HG03039 (cell line): Measurements from ENCODE around the gene JPT2.
"Not testable (repeated sequence)": the region's sequence is repeated elsewhere in the genome, so short reads cannot be mapped to it uniquely, and the experiment has no call there.

ENCODE experiments used
- ATAC-seq: cut with Tn5 transposase; IDR thresholded peaks from one replicate; pipeline ENCODE4 v1.9.1; 2021; ENCODE audit warnings: mild to moderate bottlenecking, moderate library complexity; ENCODE audit not compliant: unreplicated experiment

JPT2 gene

DNA sequence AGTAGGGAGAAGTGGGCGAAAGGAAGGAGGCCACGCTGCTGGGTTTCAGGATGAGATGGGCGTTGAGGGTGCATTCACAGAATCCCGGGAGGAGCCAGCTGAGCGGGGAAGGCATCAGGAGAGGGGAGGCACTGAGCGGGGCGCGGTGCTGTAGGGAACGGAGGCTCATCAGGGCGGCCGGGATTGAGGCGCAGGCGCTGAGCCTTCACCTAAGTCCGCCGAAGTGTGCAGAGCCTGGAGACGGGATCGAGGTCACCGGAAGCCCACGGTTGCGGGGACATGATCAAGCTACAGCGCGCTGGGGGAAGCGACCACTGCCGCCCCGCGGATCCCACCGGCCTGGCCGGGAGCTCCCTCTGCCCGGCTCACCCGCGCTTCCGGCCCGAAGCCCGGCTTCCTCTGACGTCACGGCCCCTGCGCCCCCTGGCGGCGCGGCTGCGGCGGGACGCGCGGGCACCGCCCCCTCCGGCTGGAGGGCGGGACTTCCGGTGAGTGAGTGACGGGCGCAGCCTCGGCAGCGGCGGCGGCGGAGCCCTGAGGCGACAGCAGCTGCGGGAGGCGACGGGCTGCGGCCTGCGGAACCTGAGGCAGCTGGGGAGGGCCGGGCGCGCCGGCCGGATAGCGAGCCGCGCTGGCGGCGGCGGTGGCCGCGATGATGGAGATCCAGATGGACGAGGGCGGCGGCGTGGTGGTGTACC is 27.8 kb downstream of the JPT2 start, which contains the start of gene MAPK8IP3:
TSS of gene MAPK8IP3 (plus strand) at position 508 of the 698 bp plus-strand sequence. CDS start at position 653, 145 bp downstream.
- peak; percentile 77 for ATAC-seq

- peak; percentile 24 for ATAC-seq
These were observed 28.5 kb downstream of the JPT2 start for GRCh38 chr16:1706386-1707192.

- no peak for ATAC-seq
These were observed 29.2 kb downstream of the JPT2 start for GRCh38 chr16:1707193-1707790.

- no peak for ATAC-seq
These were observed 30.1 kb downstream of the JPT2 start for GRCh38 chr16:1708083-1708767.

DNA sequence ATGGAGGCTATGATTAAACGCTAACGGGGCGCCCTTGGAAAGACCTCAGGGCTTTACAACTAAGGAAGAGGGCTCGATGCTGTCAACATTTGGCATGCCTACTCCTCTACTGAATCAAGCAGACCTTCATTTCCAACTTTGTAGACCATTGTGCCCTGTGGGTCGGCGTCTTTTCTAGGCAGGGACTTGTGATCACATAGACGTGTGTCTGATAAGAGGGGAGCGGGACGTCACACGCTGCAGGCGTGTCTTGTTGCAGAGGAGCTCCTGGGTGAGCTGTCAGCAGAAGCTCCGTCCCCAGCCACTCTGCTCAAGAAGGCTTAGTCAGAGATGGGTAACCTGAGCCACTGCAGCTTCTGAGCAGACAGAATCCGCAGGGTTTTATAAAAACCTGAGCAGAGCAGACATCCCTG is 30.7 kb downstream of the JPT2 start:
- ATAC-seq = no peak

GRCh38 chr16:1709356-1709755 is 31.3 kb downstream of the JPT2 start:
- ATAC-seq = no peak

GRCh38 chr16:1710811-1711507 is 32.9 kb downstream of the JPT2 start:
- ATAC-seq = no peak

- no peak for ATAC-seq
These were observed 34.7 kb downstream of the JPT2 start for GRCh38 chr16:1712791-1713261.

- no peak for ATAC-seq
These were observed 35.3 kb downstream of the JPT2 start for GRCh38 chr16:1713331-1713730.

- no peak for ATAC-seq
These were observed 35.9 kb downstream of the JPT2 start for GRCh38 chr16:1713933-1714332.

- ATAC-seq = no peak
These were observed 37.1 kb downstream of the JPT2 start for GRCh38 chr16:1715220-1715619.

DNA sequence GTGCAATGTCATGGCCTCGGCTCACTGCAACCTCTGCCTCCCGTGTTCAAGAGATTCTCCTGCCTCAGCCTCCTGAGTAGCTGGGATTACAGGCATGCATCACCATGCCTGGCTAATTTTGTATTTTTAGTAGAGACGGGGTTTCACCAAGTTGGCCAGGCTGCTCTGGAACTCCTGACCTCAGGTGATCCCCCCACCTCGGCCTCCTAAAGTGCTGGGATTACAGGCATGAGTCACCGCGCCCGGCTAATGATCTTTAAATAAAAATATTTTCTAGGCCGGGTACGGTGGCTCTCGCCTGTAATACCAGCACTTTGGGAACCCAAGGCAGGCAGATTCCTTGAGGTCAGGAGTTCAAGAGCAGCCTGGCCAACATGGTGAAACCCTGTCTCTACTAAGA is 40.2 kb downstream of the JPT2 start:
- not testable (repeated sequence) for ATAC-seq

GRCh38 chr16:1719559-1720229 is 41.6 kb downstream of the JPT2 start:
- not testable (repeated sequence) for ATAC-seq

DNA sequence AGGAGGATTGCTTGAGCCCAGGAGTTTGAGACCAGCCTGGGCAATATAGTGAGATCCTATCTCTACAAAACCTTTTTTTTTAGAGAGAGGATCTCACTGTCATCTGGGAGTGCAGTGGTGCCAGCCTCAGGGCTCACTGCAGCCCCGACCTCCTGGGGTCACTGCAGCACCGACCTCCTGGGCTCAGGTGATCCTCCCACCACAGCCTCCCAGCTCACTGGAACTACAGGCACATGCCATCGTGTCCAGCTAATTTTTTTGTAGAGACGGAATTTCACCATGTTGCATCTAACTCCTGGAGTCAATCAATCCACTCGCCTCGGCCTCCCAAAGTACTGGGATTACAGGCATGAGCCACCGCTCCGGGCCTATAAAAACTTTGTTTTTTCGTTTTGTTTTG is 43.3 kb downstream of the JPT2 start:
- ATAC-seq = no peak

DNA sequence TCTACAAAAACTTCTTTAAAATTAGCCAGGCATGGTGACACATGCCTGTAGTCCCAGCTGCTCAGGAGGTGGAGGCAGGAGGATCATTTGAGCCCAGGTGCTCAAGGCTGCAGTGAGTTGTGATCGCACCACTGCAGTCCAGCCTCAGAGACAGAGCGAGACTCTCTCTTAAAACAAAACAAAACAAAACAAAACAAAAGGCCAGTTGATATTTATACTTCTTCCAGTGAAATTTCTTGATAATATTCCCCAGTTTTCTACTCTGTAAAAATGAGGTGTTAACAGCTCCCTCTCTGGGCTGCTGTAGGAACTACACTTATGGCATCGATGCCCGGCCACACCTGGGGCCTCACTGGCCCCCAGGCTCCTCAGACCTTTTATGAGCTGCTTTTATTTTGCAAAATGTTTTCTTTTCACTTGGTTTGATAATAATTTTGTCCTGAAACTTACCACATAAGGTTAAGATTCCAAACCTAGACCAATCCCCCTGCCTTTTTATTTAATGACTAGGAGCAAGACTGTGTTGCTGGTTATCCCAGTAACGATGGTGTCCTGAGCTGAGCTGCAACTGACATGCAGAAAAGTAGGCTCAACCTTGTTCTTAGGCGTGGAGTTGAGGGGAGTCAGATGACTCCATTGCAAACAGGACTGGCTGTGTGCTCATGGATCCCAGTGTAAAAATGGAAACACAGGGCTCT is 45.5 kb downstream of the JPT2 start:
- no peak for ATAC-seq

GRCh38 chr16:1724491-1724890 is 46.4 kb downstream of the JPT2 start:
- no peak for ATAC-seq

DNA sequence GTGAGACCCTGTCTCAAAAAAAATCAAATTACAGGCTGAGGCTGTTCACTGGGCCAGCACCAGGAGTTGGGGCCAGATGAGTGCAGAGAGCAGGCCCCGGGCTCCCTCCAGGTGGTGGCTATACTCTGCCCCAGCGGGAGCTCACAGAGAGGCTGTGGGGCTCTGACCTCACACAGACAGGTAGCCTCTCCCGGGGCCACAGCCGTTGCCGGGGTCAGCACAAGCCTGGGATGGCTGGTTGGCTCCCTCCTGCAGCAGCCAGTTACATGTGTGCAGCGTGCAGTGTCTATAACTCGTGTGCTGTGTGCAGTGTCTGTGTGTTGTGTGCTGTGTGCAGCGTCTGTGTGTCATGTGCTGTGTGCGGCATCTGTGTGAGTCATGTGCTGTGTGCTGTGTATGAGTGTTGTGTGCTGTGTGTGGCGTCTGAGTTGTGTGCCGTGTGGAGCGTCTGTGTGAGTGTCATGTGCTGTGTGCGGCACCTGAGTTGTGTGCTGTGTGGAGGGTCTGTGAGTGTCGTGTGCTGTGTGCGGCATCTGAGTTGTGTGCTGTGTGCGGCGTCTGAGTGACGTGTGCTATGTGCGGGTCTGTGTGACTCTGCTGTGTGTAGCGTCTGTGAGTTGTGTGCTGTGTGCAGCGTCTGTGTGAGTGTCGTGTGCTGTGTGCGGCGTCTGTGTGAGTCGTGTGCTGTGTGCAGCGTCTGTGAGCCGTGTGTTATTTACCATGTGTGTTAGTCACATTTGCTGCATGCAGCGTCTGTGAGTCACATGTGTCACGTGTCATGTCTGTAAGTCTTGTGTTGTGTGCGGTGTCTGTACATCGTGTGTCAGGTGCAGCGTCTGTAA is 48.8 kb downstream of the JPT2 start:
- no peak for ATAC-seq
